Type B pancreatic cell (in vitro differentiated cells): ENCODE measurements around the gene RPH3AL. TPM values are rescaled to one million over a fixed set of nuclear protein-coding genes. Genes with fewer than 3 reads are reported as not detected.
"Not testable (repeated sequence)": the region's sequence is repeated elsewhere in the genome, so short reads cannot be mapped to it uniquely, and the experiment has no call there.

Experiments
- DNase-seq: peaks from one replicate; pipeline ENCODE4 v3.0.0; 2021; ENCODE audit warnings: mixed read lengths; ENCODE audit not compliant: unreplicated experiment; ENCODE audit errors: extremely low spot score
- H3K27ac Mint-ChIP-seq: 2 replicates; pipeline ENCODE4 v1.8.0; 2021; ENCODE audit warnings: mild to moderate bottlenecking, mixed read lengths
- H3K27me3 Mint-ChIP-seq: 2 replicates; pipeline ENCODE4 v1.8.0; 2021; ENCODE audit warnings: mixed read lengths
- H3K36me3 Mint-ChIP-seq: 2 replicates; pipeline ENCODE4 v1.8.0; 2021; ENCODE audit warnings: mixed read lengths
- H3K4me1 Mint-ChIP-seq: one replicate; pipeline ENCODE4 v1.8.0; 2021; ENCODE audit warnings: mixed read lengths; ENCODE audit not compliant: unreplicated experiment
- H3K4me3 Mint-ChIP-seq: 2 replicates; pipeline ENCODE4 v1.8.0; 2021; ENCODE audit warnings: mild to moderate bottlenecking, mixed read lengths
- H3K9me3 Mint-ChIP-seq: 2 replicates; pipeline ENCODE4 v1.8.0; 2021; ENCODE audit warnings: mixed read lengths
- CTCF ChIP-seq: fragments of 200-600 bp; sonication (generic); conservative IDR thresholded peaks from 2 replicates; pipeline ENCODE4 v1.5.0; 2021; ENCODE audit warnings: antibody characterized with exemption, mild to moderate bottlenecking
- total RNA-seq: library from RNA; stranded (reverse); gene quantifications from 2 replicates; pipeline ENCODE4 v1.2.1, GENCODE V29; 2021; ENCODE audit warnings: low replicate concordance

RPH3AL gene
- total RNA-seq, 1 donor from 2014 or later = 13.5 TPM

GRCh38 chr17:376936-377863 lies 24.6 kb upstream of the RPH3AL start:
- Mint-ChIP-seq H3K27ac (no peak overlapping the region), H3K9me3 (no peaks in the 10 kb centered on the region), H3K4me3 (no peak overlapping the region), H3K36me3 (no peaks in the 10 kb centered on the region), H3K4me1 (peaks cover 33% of the 10 kb centered on the region), H3K27me3 (no peaks in the 10 kb centered on the region)
- TF ChIP-seq CTCF = no peak
- DNase-seq = no peak

- DNase-seq = no peak
- no peak overlapping the region for H3K27ac Mint-ChIP-seq
- no peak for TF ChIP-seq CTCF
- H3K4me1 Mint-ChIP-seq = peaks cover 28% of the 10 kb centered on the region
- H3K27me3 Mint-ChIP-seq = no peaks in the 10 kb centered on the region
- no peak overlapping the region for H3K4me3 Mint-ChIP-seq
- peaks cover under 1% of the 10 kb centered on the region for H3K36me3 Mint-ChIP-seq
- H3K9me3 Mint-ChIP-seq = peaks cover 1% of the 10 kb centered on the region
These were observed 21.1 kb upstream of the RPH3AL start for GRCh38 chr17:373613-374230.

DNA sequence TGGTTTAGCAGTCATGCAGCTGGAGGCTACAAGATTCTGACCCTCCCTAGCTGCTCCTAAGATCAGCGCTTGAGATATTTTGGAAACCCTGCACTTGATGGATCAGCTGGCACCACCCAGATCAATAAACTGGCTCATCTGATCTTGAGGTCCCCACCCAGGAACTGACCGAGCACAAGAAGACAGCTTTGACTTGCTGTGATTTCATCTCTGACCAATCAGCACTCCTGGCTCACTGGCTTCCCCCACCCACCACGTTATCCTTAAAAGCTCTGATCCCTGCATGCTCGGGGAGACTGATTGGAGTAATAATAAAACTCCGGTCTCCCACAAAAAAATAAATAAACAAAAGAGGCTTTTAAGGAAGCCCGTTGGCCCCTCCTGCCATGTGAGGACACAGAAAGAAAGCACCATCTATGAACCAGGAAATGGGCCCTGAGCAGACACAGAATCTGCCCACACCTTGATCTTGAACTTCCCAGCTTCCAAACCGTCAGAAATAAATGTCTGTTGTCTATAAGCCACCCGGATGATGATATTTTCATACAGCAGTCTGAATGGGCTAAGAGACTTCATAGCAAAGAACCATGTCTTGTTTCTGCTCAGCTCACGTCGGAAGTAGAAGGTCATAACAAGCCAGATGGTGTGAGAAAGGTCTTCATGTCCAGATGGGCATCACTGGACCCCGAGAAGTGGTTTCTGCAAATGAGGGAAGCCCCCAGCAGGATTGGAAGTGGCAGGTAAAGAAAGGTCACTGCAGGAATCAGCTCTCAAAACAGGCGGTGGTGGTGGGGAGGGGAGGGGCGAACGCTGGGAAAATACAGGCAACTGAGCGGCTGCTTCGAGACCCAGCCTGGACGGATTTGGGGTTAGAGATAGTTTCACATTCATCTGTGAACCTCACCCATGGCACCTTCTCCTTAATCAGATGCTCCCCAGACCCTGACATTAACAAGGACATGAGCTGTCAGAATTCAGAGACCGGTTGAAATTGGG lies 19.8 kb upstream of the RPH3AL start:
- H3K27ac Mint-ChIP-seq = peak overlapping the region; percentile 54
- H3K4me1 Mint-ChIP-seq = peaks cover 24% of the 10 kb centered on the region
- H3K9me3 Mint-ChIP-seq = peaks cover 11% of the 10 kb centered on the region
- H3K4me3 Mint-ChIP-seq = no peak overlapping the region
- no peak for TF ChIP-seq CTCF
- H3K27me3 Mint-ChIP-seq = no peaks in the 10 kb centered on the region
- H3K36me3 Mint-ChIP-seq = peaks cover 3% of the 10 kb centered on the region
- DNase-seq = no peak

- H3K36me3 Mint-ChIP-seq = peaks cover 3% of the 10 kb centered on the region
- H3K27me3 Mint-ChIP-seq = no peaks in the 10 kb centered on the region
- peaks cover 11% of the 10 kb centered on the region for H3K9me3 Mint-ChIP-seq
- H3K27ac Mint-ChIP-seq = no peak overlapping the region
- H3K4me3 Mint-ChIP-seq = no peak overlapping the region
- TF ChIP-seq CTCF = no peak
- no peak for DNase-seq
- peaks cover 16% of the 10 kb centered on the region for H3K4me1 Mint-ChIP-seq
These were observed 19.0 kb upstream of the RPH3AL start for GRCh38 chr17:371583-371982.

DNA sequence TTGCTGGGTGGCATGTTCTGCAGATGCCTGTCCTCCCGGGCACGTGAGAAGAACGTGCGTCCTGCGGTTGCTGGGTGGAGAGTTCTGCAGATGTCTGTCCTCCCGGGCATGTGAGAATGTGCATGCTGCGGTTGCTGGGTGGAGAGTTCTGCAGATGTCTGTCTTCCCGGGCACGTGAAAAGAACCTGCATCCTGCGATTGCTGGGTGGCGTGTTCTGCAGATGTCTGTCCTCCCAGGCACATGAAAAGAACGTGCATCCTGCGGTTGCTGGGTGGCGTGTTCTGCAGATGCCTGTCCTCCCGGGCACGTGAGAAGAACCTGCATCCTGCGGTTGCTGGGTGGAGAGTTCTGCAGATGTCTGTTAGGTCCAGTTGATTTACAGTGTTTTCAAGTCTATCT lies 15.0 kb upstream of the RPH3AL start:
- H3K27me3 Mint-ChIP-seq, H3K27ac Mint-ChIP-seq, DNase-seq, H3K36me3 Mint-ChIP-seq, H3K4me1 Mint-ChIP-seq, H3K4me3 Mint-ChIP-seq: not testable (repeated sequence)
- peaks cover 11% of the 10 kb centered on the region for H3K9me3 Mint-ChIP-seq

- H3K9me3 Mint-ChIP-seq = peaks cover 11% of the 10 kb centered on the region
- H3K4me1 Mint-ChIP-seq, H3K27ac Mint-ChIP-seq, H3K27me3 Mint-ChIP-seq, DNase-seq, H3K4me3 Mint-ChIP-seq, H3K36me3 Mint-ChIP-seq: not testable (repeated sequence)
These were observed 14.3 kb upstream of the RPH3AL start for GRCh38 chr17:366657-367615.
